NCI-H1092 treated with DMSO at 0.1 percent for 48 hours (cell line): ENCODE results near the gene LRMDA.

Source experiments
- DNase-seq: peaks from one replicate; lab custom pipeline; 2025; lab: John Stamatoyannopoulos, UW

LRMDA gene

DNA sequence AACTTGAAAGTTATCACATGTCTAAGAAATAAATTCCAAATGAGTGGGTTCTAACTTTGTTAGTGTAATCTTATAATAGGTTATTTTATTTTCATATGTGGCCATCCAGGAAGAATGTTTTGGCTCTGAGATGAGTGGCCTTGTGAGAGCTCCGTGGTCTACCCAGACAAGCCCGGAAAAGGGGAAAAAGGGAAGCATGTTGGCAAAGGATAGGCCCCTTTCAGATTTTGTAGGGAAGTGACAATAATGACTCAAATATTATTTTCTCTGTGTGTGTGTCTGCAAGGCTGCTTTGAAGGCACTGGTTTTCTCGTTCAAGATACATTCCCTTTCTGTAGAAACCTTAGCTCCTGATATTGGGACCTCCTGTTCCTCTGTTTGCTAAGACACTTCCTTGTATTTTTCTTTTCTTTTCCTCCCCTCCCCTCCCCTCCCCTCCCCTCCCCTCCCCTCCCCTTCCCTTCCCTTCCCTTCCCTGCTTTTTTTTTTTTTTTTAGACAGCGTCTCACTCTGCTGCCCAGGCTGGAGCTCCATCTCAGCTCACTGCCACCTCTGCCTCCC, 240.8 kb downstream of the LRMDA start:
- no peak for DNase-seq

DNA sequence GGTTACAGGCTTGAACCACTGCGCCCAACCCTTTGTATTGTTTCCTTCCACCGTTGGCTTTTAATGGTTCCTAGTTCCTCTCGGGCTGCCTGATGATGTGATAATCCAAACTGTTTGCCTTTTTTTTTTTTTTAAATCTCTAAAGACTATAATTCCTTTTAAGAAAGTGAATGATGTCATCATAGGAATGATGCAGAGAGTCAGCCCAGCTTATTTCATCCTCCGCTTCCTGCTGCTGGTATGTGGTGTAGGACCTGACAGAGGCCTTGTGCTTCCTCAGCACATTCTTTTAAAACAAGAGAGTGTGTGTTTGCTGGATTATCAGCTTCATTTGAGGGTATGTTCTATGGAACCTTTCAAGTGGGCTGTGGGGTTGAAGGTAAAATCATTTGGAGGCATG, 241.4 kb downstream of the LRMDA start:
- no peak for DNase-seq

DNA sequence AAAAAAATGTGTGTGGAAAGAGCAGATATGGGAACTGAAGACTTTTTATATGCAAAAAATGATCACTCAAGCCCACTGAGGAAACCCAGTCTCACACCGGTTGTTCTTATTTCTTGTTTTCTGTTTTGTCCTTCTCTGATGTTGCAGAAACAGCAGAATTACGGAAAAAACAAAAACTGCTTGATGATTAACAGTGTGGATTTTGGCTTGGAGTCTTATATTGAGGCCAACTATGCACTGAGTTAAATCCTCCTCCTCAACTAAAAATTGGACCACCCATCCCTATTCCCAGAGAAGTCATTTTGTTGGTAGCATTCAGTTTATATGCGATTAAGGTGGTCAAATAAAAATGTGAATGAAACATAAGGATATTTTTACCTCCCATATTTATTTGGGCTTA, 246.1 kb downstream of the LRMDA start:
- no peak for DNase-seq

DNA sequence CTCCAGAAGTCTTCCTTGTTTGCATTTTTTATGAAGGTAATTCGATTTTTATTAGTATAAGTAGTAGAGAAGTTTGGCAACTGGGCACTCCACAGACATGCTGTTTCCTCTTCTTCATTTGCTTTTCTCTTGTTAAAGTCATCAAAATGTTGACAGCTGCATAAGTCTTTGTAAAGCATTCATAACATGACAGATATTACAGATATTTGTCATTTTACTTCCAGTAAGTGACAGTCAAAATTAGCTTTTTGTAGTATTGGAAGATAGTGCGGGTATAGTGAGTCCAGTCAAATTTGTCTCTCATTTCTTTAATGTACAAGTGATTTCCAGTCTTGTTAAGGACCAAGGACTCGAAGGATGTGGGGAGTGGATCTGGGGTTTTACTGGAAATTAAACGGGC, 247.1 kb downstream of the LRMDA start:
- no peak for DNase-seq

DNA sequence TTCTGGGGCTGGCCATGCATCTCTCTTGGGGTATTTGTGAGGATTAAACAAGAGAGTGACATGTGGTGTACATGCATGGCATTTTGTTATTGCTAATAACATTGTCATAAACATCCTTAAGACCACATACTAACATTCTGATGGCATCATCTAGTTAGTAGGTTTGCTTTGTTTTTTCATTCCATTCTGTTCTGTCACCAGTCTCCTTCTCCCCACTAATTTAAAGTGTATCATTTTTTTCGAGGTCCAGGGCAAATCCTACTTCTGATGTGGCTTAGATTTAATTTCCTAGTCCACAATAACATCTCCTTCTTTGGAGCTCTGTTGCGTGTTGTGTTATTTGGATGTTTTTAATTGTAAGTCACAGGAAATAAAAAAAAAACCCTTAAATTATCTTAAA, 248.1 kb downstream of the LRMDA start:
- no peak for DNase-seq

DNA sequence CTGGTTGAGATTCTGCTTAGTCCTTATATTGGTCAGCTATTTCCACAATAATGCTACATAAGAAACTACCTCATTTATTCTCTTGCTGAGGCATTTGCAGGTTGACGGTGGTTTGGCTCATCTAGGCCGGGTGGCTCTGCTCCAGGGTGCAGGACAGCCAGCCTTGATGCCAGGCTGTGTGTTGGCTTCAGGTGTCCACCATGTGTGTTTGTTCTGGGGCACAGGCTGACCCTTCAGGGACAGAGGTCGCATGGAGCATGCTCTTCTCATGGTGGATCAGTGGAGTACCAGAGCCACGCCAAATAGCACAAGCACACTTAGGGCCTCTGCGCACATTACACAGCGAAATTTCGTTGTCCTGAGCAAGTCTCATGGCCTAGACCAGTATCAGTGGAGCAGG, 249.9 kb downstream of the LRMDA start:
- no peak for DNase-seq

DNA sequence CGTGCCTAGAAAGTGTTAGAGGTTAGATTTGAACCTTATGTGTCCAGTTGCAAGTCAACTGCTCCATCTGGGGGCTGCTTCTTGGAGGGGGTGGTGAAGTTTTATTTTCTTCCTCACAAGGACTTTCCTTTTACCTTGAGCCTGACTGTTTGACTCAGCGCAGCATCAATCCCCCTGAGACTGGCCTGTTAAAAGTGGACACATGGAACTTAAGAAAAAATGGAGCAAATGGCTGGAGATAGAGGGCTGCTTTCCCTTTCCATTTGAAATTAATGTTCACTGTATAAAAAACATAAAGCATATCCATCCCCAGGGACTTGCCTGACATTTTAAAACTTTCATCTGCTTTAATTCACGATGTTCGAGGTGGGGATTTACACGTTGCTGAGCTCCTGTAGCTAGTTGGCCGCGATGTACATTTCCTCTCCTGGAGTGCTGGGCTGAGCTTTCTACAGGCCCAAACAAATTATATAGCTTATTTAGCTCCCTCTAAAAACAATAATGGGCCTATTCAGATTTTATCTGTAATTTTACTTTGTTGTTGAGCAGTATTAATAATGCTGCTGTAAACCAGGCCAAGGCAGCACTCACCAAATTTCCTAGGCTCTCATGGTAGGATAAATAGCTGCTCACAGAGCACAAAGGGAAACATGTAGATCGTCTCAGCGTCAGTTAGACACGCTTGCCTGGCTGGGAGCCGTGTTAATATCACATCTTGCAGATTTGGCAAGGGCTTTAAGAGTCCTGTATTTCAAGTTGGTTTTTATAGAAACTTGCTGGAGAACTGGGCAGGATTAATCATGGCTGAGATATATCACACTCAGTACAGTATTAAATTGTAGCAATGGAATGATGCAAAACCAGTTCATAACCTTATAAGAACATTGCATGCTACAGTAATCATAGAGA, 251.5 kb downstream of the LRMDA start:
- no peak for DNase-seq

DNA sequence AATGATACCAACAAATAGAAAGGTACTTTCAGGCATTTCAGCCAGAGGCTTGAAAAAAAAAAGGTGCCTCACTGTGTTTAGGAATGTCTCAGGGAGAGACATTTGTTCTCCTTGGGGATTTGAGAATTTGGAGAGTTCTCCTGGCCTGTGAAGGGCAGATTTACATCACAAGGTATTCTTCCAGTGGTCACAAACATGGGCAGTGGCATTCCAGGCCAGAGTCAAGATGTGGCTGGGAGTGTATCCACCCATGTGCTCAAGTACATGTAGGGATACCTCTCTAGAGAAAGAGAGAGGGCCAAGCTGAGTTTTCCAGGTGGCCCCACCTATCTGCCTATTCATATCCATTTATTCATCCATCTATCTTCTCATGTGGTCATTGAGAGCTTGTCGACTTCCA, 253.8 kb downstream of the LRMDA start:
- no peak for DNase-seq

DNA sequence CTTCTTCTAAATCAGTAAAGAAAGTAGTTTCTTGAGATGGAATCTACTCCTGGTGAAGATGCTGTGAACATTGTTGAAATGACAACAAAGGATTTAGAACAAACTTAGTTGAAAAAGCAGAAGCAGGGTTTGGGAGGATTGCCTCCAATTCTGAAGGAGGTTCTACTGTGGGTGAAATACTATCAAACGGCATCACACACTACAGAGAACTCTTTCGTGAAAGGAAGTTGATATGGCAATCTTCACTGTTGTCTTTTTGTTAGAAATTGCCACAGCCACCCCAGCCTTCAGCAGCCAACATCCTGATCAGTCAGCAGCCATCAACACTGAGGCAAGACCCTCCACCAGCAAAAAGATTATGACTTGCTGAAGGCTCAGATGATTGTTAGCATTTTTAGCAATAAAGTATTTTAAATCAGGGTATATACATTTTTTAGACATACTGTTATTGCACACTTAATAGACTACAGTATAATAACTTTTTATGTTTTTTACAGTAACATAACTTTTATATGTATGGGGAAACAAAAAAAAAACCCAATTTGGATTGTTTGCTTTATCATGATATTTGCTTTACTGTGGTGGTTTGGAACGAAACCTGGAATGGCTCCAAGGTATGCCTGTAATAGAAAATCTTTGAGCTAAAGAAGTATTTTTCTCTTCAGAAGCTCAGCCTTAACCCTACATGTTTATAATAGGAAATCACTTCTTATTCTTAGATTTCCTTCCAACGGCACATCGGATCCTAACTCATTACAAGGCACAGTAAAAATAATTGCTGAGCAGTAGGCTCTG, 257.3 kb downstream of the LRMDA start:
- DNase-seq, result no peak

DNA sequence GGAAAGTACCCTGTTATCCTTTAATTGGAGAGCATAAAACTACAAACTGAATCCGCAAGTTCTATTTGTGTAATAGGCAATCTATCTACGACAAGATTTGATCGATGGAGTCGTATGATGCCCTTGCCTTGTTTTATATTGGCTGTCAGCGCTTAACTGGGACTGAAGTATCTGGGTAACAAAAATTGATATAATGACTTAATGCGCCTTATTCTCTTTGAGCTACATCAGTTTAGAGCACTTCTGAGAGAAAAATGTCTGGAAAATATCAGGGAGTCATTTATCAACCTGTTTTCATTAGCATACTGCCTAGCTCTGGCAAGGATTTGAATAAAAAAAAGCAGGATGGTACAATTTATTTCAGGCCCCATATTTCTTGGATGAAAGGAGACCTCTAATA, 262.1 kb downstream of the LRMDA start:
- DNase-seq, result no peak

DNA sequence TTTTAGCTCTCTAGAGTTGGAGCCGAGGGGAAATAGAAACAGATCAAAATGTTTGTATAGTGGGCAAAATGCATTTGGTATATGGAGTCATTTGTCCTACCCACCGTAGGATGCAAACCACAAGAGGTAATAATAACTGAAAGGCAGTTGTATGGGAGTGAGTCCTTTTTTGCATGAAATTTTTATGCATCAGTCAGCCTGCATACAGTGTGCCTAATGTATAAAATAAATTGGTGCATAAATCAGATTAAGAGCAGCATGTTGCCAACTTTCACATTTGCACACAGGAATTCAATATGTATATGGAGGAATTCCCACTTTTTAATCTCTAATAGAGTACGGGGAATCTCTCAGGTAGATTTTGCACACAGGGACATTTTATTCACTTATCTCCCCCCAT, 262.8 kb downstream of the LRMDA start:
- no peak for DNase-seq

DNA sequence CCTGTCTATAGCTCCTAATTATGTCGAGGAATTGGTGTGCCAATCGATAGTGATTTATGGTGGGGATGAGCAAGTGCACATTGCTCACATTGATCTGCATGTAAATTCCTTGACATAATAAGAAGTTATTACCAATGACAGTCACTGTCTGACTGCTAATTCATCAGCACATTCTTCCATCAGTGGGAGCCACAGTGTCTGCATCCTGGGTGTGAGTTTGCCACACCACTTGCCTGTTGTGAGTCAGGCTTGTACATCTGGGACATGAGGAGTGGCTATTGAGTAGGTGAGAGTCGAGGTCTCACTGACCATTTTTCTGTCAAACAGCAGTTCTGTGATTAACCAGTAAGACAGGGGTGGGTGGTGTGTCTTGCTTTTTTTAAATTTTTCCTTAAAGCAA, 263.4 kb downstream of the LRMDA start:
- DNase-seq, result no peak

DNA sequence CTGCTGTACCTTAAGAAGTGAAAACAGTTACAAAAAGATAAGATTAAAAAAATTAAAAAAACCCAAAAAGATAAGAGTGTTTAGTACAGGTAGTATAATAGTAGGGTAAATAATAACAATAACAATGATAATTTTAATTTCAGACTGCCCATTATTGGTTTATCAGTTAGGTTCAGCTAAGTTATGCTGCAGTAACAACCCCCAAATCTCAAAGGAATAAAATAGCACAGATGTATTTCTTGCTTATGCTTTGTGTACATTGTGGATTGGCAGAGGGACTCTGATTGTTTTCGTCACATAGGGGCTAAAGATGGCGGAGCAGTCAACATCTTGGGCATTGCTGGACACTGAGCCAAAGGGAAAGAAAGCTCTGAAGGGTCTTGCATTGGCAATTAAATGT, 264.6 kb downstream of the LRMDA start:
- no peak for DNase-seq

DNA sequence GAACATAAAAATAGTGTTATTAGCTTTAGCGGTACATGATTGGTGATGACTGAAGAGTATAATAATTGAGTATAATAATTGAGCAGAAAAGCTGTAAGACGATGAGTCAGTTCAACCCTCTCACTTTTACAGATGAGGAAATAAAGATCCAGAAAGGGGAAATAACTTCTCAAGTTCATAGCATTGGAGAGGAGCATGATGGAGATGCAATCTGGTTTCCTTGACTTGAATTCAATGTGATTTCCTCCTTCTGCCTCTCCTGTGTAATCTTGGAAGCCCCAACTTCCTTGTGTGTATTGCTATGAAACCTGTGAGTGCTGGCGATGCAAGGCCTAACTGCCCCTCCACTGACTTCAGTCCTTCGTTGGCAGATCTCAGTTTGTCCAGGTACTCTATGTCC, 265.1 kb downstream of the LRMDA start:
- no peak for DNase-seq

DNA sequence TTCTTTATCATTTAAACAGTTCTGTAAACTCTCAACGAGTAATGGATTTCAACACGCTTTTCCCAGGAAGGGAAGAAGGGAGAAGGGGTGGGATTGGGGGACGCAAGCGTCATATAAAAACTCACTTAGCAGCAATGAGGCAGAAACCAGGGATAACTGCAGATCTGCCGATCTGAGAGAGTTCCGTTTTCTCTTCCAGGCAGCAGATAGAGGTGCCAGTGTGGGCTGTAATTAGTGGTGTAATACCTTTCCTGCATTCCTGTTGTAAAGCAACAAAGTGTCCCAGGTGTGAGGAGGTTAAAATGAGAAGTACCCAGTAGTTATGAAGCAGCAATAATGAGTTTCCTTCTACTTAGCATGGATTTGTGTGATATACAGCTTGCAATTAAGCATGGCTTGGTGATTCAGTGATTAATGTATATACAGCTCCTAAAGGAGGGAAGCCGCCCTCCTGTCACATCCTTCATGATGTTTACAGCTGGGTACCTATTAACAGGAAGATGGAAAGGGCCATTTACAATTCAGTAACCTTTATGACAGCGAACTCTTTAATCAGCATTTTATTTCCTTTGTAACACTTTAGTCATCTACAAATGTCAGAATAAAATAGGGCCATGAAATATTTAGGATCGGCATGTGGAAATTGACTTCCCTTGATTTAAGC, 271.9 kb downstream of the LRMDA start:
- no peak for DNase-seq

DNA sequence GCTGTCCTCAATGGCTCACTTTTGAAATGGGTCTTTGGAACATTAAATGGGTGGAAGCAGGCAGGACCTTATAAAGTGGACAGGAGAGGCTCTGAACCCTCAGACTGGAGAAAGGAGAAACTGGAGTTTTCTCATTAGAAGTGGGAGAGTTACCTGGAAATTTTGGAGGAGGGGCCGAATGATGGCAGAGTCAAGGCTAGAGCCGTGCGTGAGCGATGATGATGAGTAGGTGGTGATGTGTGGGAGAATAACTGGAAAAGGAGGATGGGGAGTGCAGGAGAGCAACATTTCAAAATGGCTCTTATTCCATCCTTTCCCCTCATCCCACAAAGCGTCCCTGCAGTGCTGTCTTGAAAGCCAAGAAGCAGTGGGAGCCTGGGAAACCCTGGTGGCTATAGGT, 274.0 kb downstream of the LRMDA start:
- no peak for DNase-seq

DNA sequence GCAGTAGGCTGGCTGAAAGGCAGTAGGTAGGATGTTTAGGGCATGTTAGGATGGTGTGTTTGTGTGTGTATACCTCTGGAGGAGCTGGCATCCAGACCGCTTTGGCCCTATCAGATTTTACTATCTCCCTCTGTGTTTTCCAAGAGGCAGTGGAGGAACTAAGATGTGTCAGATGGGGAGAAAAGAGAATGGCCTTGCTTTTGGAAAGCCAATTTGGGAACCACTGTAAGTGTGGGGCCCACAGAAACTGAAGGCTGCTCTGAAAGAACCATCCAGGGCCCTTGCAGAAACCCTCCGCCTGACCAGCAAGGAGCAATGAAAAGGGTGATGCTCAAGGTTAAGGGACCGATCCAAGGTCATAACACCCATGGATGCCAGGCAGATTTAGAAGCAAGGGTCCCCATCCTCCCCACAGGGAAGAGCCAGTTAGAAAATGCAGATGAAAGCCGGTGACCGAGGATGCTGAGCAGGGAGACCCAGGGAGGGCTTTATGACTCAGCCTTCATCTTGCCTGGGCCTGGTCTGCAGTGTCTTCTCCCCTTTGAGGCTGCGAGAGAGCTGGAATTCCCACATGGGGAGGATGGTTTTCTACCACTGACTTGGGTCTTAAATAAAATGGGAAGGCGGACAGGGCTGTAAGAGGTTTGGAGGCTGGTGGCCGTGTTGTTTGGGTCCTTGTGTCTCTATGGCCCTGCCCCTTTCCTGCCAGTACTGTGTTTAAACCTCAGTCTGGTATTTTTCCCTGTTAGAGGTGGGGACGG, 275.8 kb downstream of the LRMDA start:
- DNase-seq, result no peak

DNA sequence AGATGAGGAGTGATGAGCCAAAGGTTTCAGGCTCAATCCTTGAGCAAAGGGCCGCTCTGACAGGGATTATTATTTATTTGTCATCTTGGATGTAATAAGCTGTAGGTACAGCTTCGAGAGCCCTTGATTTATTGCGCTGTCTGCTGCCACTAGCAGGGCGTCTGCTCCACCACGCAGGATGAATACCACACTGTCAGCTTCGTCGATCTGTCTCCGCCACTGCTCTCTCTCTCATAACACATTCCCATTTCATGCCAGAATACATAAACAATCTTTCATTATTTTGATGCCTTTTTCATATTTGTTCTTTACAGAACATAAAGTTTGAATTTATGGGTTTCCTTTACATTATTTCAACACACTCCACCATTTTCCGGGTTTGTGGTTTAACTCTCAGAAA, 276.6 kb downstream of the LRMDA start:
- peak; percentile 6 for DNase-seq

DNA sequence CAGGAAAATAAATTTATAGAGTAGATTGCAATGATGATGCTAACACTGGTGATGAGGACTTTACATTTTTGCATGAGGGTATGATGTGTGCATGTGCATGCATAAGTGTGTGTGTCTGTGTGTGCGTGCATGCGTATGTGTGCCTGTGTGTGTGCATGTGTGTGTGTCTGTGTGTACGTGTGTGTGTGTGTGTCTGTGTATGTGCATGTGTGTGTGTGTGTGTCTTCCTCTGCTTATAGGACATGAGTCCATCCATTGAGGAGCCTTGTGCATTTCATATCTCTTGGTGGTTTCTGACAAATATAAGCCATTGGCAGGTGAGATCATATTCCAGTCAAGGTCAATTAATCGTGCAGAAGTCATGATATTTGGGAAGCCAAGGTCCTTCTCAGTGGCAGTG, 277.8 kb downstream of the LRMDA start:
- DNase-seq, result no peak

DNA sequence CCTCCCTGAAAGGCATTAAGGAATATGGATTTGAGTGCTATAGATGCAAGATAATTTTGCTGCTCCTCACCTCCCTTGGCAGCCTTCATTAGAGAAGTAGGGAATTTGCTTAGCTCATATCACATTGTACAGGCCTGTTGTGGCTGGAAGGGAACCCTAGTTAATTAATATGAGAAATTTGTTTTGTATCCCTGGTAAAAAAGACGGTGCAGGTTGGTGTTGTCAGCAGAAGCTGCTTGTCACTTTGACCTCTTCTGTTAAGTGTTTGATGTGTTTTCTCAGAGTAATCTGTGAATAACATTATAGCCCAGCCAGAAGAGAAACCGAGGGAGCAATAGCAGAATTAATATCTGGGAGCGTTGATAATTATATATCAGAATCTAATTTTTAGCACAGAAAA, 278.4 kb downstream of the LRMDA start:
- no peak for DNase-seq

DNA sequence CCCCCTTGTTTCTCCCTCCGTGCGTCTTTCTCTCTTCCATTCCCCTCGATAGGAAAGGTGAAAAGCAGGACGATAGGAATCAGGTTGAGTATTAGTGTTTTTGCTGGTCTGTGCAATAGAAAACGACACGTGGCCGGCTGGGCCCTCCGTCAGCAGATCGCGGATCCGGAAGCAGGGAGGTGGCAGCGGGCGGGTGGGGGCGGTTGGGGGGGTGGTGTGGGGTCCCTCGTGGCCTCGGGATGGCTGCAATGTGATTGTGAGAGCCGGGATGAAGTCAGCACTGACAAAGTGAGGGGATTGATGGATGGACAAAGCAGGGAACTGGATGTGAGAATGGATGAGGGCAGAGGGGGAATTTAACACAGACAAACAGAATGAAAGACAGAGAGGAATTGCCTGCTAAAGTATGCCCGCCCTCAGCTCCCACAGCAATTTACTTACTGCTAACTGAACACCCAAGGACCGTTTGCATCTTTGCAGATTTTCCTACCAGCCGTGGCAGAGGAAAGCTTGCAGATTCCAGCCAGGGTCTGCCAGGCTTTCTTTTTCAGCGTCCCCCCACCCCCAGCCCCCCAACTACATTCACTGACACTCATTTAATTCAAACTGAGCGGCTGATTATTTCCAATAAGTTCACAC, 280.9 kb downstream of the LRMDA start:
- no peak for DNase-seq
